Ovary (tissue), 9 donors: ENCODE results near the gene MFNG. TPM values are rescaled to one million over a fixed set of nuclear protein-coding genes. Genes with fewer than 3 reads are reported as not detected.

Experiments
- DNase-seq, 5 donors: peaks; one replicate each; pipeline ENCODE4 v3.0.0-alpha.2; 2019 to 2020
- H3K27ac ChIP-seq, 2 donors: fragments of 200-600 bp; one replicate each; pipeline versions ENCODE4 v1.5.1 to v1.8.0; 2019 to 2022
- H3K27me3 ChIP-seq: fragments of 200-600 bp; one replicate; pipeline ENCODE4 v1.8.0; 2022
- H3K36me3 ChIP-seq: fragments of 200-600 bp; sonication (generic); one replicate; pipeline ENCODE4 v1.5.1; 2019
- H3K4me1 ChIP-seq: one replicate; pipeline ENCODE4 v1.8.1; 2013; ENCODE audit warnings: mild to moderate bottlenecking, moderate library complexity; ENCODE audit not compliant: insufficient read depth
- H3K4me3 ChIP-seq: fragments of 200-600 bp; sonication (generic); one replicate; pipeline ENCODE4 v1.5.1; 2017
- H3K9me3 ChIP-seq, 2 donors: fragments of 200-600 bp in 1 of 2; sonication (generic) in 1 of 2; one replicate each; pipeline versions ENCODE4 v1.5.1 to v1.8.1; 2013 to 2019; ENCODE audit warnings: mild to moderate bottlenecking in 1 of 2, moderate library complexity in 1 of 2
- EP300 ChIP-seq: sonication (generic); formaldehyde crosslinking; IDR thresholded peaks from one replicate; pipeline ENCODE4 v1.6.1; 2017; ENCODE audit warnings: antibody characterized with exemption
- POLR2A ChIP-seq: fragments of 450-650 bp; IDR thresholded peaks from one replicate; pipeline ENCODE4 v1.6.1; 2017; ENCODE audit warnings: antibody characterized with exemption, mild to moderate bottlenecking, moderate library complexity
- WGBS, 3 donors: extraction: QIAGEN DNeasy Blood & Tissue Kit in 1 of 3; methylation state at CpG; one replicate each; pipeline versions ENCODE4 v1.1.5 to v1.1.7; 2013 to 2017; 5-methylcytosine and 5-hydroxymethylcytosine counted together
- intact Hi-C, 4 donors: fragments of 100-400 bp; cut with DNase I; formaldehyde crosslinking; loops; one replicate each; pipeline versions ENCODE4 v1.11.0 to v1.15.1; 2022 to 2023
- polyA plus RNA-seq, 2 donors: library from polyadenylated mRNA; stranded (reverse); fragments of 200-250 nt in 1 of 2; fragments of 350-450 nt in 1 of 2; fragmentation: Illumina TruSeq in 1 of 2; extraction: RNeasy Lipid Tissue Mini Kit (QIAGEN cat#74804) in 1 of 2; gene quantifications; one replicate each; pipeline ENCODE4 v1.2.3, GENCODE V29; 2013 to 2014
- total RNA-seq, 7 donors: library from RNA; depleted of rRNA in 2 of 7; stranded (reverse); fragments of >200 nt in 2 of 7; fragmentation: NEBNext Ultra II Directional in 3 of 7; extraction: Animal tissue kit (Norgen Biotek cat#: 25700) in 3 of 7; gene quantifications; one replicate each; pipeline versions ENCODE4 v1.1.0 to v1.2.4, GENCODE V29; 2016 to 2023
- TF ChIP-seq, protein P1 (sequence below), 3 donors: fragments of 450-650 bp in 2 of 3; fragments of 200-600 bp in 1 of 3; IDR thresholded peaks; one replicate each; pipeline versions ENCODE4 v1.5.1 to v1.8.0; 2016 to 2022; ENCODE audit warnings: antibody characterized with exemption in 3 of 3, mild to moderate bottlenecking in 1 of 3
- donor health status: DM: no; HTN: no; CAD: no; lungs with moderate emphysema.
- donor health status: DM: no; HTN: no; CAD: no.
- donor health status: Bipolar disorder and iron deficiency.
- donor health status: DM: yes; HTN: yes; CAD: no.
- donor health status: DM: no; HTN: no; CAD: no.
- donor health status: DM: yes; HTN: yes; CAD: no.

MFNG gene
- total and polyA plus RNA-seq, 9 donors: 4.4 to 11.1 (median 7.1) TPM

DNA sequence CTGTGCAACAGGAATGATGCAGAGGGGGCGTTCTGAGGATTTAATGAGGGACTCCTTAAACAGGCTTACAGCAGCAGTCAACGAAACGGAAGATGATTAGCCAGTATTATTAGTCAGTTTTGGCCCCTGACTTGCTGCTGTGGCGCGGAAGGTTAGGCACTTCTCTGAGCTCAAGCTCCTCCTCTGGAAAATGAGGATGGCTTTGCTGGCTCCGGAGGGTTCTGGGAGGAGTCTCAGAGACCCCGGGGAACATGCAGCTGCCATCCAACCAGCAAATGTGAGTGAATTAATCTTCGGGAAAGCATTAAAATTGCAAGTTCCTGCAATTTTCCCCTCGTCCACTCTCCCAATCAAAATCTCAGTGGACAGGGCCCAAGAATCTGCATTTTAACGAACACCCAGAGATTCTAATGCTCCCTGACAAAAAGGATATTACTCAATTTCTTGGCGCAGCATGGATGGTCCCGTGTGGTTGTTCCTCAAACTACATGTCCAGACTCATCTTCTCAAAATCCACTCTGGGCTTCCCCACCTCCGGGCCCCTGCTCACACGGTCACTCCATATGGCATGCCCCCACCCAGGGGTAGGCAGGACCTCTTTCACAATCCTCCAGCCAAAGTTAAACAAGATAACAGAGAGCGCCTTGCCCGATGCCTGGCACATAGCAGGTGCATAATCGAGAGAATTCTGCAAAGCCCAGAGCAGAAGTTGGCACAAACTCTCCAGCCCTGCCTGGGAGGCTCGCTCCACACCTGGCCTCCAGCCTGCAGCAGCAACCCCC is 65.3 kb downstream of the MFNG start:
- no peaks in the 10 kb centered on the region for H3K4me1 ChIP-seq
- TF ChIP-seq, protein P1, sequence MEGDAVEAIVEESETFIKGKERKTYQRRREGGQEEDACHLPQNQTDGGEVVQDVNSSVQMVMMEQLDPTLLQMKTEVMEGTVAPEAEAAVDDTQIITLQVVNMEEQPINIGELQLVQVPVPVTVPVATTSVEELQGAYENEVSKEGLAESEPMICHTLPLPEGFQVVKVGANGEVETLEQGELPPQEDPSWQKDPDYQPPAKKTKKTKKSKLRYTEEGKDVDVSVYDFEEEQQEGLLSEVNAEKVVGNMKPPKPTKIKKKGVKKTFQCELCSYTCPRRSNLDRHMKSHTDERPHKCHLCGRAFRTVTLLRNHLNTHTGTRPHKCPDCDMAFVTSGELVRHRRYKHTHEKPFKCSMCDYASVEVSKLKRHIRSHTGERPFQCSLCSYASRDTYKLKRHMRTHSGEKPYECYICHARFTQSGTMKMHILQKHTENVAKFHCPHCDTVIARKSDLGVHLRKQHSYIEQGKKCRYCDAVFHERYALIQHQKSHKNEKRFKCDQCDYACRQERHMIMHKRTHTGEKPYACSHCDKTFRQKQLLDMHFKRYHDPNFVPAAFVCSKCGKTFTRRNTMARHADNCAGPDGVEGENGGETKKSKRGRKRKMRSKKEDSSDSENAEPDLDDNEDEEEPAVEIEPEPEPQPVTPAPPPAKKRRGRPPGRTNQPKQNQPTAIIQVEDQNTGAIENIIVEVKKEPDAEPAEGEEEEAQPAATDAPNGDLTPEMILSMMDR (IDR thresholded peaks at IDR 0.05): no peak
- no peak for TF ChIP-seq EP300
- no peak for TF ChIP-seq POLR2A
- intact Hi-C loops: loop anchor here in 2 of 4 donors (10.0 kb wide), 2 partner anchors 74 to 106 kb away; no protein-coding TSS in a partner anchor
- H3K36me3 ChIP-seq: no peaks in the 10 kb centered on the region
- no peaks in the 10 kb centered on the region for H3K9me3 ChIP-seq
- WGBS, 3 donors: 42 to 45% (median 45%) methylated on average over 18 of the region's 18 CpGs
- no peak for DNase-seq
- no peaks in the 10 kb centered on the region for H3K27me3 ChIP-seq
- no peak overlapping the region for H3K27ac ChIP-seq
- no peak overlapping the region for H3K4me3 ChIP-seq

DNA sequence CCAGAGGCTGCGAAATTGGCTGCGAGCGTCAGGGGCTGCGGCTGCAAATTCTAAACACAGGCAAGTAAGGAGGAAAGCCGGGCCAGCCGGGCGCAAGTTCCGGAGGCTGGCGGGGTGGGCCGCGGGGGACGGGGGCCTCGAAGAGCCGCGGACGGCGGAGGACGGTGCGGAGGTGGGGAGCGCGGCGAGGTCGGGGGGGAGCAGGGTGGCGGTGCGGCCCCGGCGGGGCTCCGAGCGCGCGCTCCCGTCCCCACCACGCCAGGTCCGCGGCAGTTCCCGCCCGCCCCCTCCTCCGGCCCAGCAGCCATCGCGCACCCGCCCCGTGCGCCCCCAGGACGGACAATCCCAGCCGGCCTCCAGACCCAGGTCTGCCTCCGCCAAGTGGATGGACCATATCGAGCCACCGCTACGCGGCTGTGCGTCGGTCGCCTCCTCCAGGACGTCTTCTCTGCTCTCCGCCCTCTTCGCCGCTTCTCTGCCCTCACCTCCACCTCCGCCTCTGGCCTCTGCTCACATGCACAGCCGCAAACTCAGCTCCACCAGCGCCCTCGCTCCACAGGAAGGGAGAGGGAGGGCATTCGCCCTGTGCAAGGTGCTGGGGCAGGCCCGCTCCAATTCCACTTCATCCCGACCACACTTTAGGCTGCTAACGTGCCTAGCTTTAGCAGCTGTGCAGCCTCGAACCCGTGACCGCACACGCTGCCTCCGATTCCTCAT is 66.1 kb downstream of the MFNG start:
- Histone ChIP-seq H3K27ac (no peak overlapping the region), H3K27me3 (no peaks in the 10 kb centered on the region), H3K36me3 (no peaks in the 10 kb centered on the region), H3K4me1 (no peaks in the 10 kb centered on the region), H3K4me3 (no peak overlapping the region), H3K9me3 (no peaks in the 10 kb centered on the region)
- TF ChIP-seq POLR2A (no peak), EP300 (no peak)
- WGBS, 3 donors: 2 to 3% (median 2%) methylated on average over 52 to 70 of the region's 70 CpGs
- DNase-seq: no peak
- intact Hi-C loops: loop anchor here in 2 of 4 donors (10.0 kb wide), 2 partner anchors 75 to 105 kb away; no protein-coding TSS in a partner anchor

DNA sequence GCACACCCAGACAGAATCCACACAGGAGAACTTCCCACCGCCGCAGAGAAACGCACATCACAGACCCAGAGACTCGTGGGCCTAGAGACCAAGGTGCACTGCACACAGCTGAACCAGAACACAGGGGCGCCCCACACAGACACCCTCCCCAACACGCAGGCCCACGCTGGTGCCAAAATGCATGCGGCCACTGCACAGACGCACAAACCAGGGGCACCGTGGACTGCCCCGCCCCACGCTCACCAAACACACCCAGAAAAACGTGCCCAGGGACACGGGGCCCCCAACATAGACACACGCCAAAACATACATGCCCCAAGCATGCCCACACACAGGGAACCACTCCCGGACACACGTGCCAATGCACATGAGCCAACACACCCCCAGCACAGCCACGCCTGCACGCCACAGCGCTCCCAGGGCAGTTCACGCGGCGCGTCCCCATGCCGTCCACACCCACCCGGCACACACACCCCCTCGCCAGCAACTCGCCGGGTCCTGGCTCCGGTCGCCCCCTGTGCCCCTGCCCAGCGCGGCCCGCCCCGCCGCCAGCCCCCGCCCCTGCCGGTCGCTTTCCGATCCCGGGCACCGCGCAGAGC is 66.7 kb downstream of the MFNG start:
- Histone ChIP-seq H3K4me1 (no peaks in the 10 kb centered on the region), H3K27me3 (no peaks in the 10 kb centered on the region), H3K4me3 (no peak overlapping the region), H3K9me3 (no peaks in the 10 kb centered on the region), H3K36me3 (no peaks in the 10 kb centered on the region), H3K27ac (no peak overlapping the region)
- 9 to 21% (median 11%) methylated on average over 36 to 43 of the region's 43 CpGs for WGBS, 3 donors
- DNase-seq: no peak
- no peak for TF ChIP-seq POLR2A
- TF ChIP-seq, protein P1 (IDR thresholded peaks at IDR 0.05): no peak
- no peak for TF ChIP-seq EP300
- intact Hi-C loops: no loop called here

Other genes with a start within 250 kb of the MFNG start
- 10 to 100 TPM in 2 of 7 donors, 1 to 10 TPM in 5; 2.3 to 18.4 (median 6.0) TPM for gene RAC2, start 242.1 kb downstream of the MFNG start, total RNA-seq
- gene RAC2, start 242.1 kb downstream of the MFNG start, polyA plus RNA-seq: 10 to 100 TPM in 1 of 2 donors, 1 to 10 TPM in 1; 3.9 to 11.0 TPM
- gene CYTH4, start 203.9 kb downstream of the MFNG start, total RNA-seq: 10 to 100 TPM in 2 of 7 donors, 1 to 10 TPM in 5; 2.4 to 14.5 (median 6.2) TPM
- gene CYTH4, start 203.9 kb downstream of the MFNG start, polyA plus RNA-seq: 1 to 10 TPM; 2.6 to 9.1 TPM
- gene ELFN2, start 58.9 kb downstream of the MFNG start, total RNA-seq: under 1 TPM in 2 of 7 donors, not detected in 5; 0.02 to 0.03 TPM
- under 1 TPM; 0.01 to 0.05 TPM for gene ELFN2, start 58.9 kb downstream of the MFNG start, polyA plus RNA-seq
- 10 to 100 TPM in 4 of 7 donors, 1 to 10 TPM in 3; 4.8 to 13.6 (median 10.1) TPM for gene CARD10, start 33.0 kb upstream of the MFNG start, total RNA-seq
- gene CARD10, start 33.0 kb upstream of the MFNG start, polyA plus RNA-seq: 1 to 10 TPM in 1 of 2 donors, under 1 TPM in 1; 0.72 to 7.9 TPM
- 100 to 1,000 TPM in 2 of 7 donors, 10 to 100 TPM in 5; 25.6 to 125 (median 89.7) TPM for gene CDC42EP1, start 74.1 kb upstream of the MFNG start, total RNA-seq
- 10 to 100 TPM in 1 of 2 donors, 1 to 10 TPM in 1; 3.4 to 41.3 TPM for gene CDC42EP1, start 74.1 kb upstream of the MFNG start, polyA plus RNA-seq
- gene LGALS2, start 93.7 kb upstream of the MFNG start, total RNA-seq: 1 to 10 TPM in 2 of 7 donors, not detected in 5; 1.7 to 2.6 TPM
- gene LGALS2, start 93.7 kb upstream of the MFNG start, polyA plus RNA-seq: 1 to 10 TPM in 1 of 2 donors, under 1 TPM in 1; 0.35 to 2.6 TPM
- gene GGA1, start 122.5 kb upstream of the MFNG start, total RNA-seq: 10 to 100 TPM; 36.8 to 64.7 (median 49.6) TPM
- gene GGA1, start 122.5 kb upstream of the MFNG start, polyA plus RNA-seq: 10 to 100 TPM; 24.1 to 41.9 TPM
- 10 to 100 TPM in 4 of 7 donors, 1 to 10 TPM in 3; 2.0 to 13.3 (median 10.9) TPM for gene SH3BP1, start 153.3 kb upstream of the MFNG start, total RNA-seq
- 1 to 10 TPM; 4.5 to 5.5 TPM for gene SH3BP1, start 153.3 kb upstream of the MFNG start, polyA plus RNA-seq
- gene PDXP, start 172.3 kb upstream of the MFNG start, total RNA-seq: 10 to 100 TPM in 6 of 7 donors, 1 to 10 TPM in 1; 9.1 to 15.9 (median 12.7) TPM
- gene PDXP, start 172.3 kb upstream of the MFNG start, polyA plus RNA-seq: 10 to 100 TPM in 1 of 2 donors, 1 to 10 TPM in 1; 8.1 to 13.3 TPM
- gene LGALS1, start 189.3 kb upstream of the MFNG start, total RNA-seq: 1,000 to 10,000 TPM in 5 of 7 donors, 100 to 1,000 TPM in 2; 819 to 1,819 (median 1,125) TPM
- 1,000 to 10,000 TPM in 1 of 2 donors, 100 to 1,000 TPM in 1; 331 to 1,399 TPM for gene LGALS1, start 189.3 kb upstream of the MFNG start, polyA plus RNA-seq
- gene NOL12, start 200.0 kb upstream of the MFNG start, total RNA-seq: 10 to 100 TPM; 11.9 to 36.0 (median 20.3) TPM
- gene NOL12, start 200.0 kb upstream of the MFNG start, polyA plus RNA-seq: 10 to 100 TPM in 1 of 2 donors, 1 to 10 TPM in 1; 7.6 to 19.3 TPM
- gene TRIOBP, start 210.7 kb upstream of the MFNG start, total RNA-seq: 100 to 1,000 TPM in 2 of 7 donors, 10 to 100 TPM in 5; 54.6 to 175 (median 88.7) TPM
- gene TRIOBP, start 210.7 kb upstream of the MFNG start, polyA plus RNA-seq: 10 to 100 TPM; 19.5 to 69.5 TPM